Measurements from ENCODE around the gene NAB2.

Gene NAB2

GRCh38 chr12:57131896-57132744 lies 43.2 kb downstream of the NAB2 start:
- no peak for DNase-seq (ENCODE audit: low spot score)

DNA sequence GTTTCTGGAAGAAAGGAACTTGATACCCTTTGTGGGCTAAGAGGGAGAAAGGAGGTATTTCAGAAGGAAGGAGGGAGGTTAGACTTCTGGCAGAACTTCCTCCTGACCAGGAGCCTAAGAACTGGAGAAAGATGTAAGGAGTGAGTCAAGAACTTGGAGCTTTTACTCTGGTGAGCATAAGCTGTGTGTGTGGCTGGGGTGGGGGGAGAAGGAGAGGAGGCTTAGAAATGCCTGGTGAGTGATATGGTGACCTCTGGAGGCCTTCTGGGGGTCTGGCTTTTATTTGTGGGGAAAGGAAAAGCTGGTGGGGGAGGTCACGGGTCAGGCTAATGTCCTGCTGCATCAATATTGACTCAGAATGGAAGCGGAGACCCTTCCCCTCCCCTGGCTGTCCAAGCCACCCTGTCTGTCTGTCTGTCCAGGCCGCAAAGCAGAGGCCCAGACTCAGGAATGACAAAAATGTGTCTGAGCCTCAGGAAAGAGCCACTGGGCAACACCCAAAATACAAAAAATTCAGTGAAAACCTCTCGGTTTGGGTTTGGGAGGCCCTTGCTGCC lies 44.2 kb downstream of the NAB2 start:
- no peak for DNase-seq (ENCODE audit: low spot score)

- peak; percentile 65 for DNase-seq (ENCODE audit: low spot score)
These were observed 45.0 kb downstream of the NAB2 start for GRCh38 chr12:57133916-57134315.

GRCh38 chr12:57134949-57135348 lies 46.0 kb downstream of the NAB2 start:
- DNase-seq (ENCODE audit: low spot score) = no peak

DNA sequence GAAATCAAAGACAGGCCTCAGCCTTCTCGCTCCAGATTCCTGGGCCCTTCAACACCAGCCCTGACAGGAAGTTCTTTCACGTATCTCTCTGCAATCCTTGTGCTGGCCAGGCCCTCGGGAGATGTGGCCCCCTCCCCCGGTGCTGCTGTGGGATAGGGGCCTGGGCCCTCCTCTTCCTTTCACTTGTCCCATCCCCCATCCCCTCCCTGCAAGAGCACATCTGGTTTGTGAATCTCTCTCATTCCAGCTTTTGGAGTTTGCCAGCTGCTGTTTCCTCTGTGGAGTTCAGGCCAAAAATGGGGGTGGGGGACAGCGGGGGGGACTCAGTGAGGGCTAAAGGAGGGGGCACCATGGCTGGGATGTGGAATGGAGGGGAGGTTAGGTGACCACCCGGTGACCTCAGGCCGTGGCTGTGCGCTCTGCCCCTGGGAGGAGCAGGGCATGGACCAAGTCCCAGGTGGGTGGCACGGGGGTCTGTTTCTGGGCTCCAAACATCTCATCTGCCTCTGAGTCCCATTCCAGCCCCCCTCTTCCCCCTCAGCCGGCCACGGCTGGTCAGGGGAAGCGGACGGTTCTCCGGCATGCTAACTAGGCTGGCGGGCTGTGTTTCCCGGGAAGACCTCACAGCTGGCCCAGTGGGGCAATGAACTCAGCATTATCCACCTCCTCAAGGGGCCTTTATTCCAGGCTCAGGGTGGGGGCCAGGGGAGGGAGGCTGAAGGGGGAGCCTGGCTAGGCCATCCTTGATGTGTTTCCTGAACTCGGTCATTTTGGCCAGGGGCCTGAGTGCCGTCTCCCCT lies 46.8 kb downstream of the NAB2 start:
- DNase-seq (ENCODE audit: low spot score) = peak; percentile 85

DNA sequence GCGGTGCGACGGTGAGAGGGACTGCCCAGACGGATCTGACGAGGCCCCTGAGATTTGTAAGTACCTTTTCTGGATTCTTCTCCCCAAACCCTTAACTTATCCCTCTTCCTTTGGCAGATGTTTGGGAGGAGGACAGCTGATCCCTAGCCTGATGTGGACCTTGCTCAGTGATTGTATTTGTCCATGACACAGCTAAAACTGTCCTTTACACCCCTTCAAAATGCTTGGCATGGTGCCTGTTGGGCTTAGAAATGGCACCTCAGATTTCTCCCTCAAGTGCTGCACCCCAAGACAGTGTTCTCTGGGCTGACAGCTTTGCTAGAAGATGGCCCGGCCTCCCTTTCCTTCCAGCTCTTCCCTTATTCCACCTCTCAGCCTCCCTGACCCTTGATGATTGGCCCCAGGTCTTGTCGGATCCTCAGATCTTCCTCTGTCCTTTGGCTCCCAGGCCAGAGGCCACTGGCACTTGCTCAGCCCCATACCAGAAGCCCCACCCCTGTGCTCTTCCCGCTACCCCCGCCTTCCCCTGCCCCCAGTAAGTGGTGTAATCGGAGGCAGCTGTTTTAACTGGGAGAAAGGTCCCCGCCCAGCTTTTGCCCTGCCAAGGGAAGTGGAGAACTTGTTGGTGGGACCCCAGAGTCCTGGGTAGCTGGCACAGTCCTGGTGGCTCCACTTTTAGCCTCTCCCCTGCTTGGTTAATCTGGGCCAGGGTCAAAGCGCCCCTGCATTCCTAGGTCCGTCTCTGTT lies 49.8 kb downstream of the NAB2 start:
- peak; percentile 26 for DNase-seq (ENCODE audit: low spot score)

DNA sequence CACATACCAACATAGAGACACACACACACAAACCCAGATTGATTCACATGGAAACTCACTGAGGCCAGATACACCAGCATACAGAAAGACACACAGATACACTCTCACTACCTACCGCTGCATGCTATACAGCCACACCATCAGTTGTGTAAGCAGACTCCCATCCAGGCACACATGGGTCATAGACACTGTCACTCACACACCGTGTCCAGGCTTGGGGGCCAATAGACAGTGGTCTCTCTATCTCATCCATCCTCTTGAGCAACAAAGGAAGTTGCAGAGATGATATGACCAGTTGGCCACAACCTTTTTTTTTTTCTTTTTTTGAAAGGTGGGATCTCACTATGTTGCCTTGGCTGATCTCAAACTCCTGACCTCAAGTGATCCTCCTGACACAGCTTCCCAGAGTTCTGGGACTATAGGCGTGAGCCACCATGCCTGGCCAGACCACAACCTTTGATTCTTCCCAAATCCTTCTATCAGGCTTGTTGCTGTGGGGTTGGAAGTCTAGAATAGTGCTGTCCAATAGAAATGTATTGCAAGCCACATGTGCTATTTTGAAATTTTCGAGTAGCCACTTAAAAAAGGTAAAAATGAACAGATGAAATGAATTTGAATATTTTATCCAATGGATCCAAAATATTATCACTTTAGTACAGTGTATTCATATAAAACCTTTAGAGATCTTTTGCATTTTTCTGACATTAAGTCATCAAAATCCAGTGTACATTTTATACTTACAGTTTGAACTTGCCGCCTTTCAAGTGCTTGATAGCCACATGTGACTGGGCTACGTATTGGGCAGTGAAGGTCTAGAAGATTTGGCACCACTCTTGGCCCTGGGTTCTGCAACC lies 51.1 kb downstream of the NAB2 start:
- DNase-seq (ENCODE audit: low spot score) = no peak

GRCh38 chr12:57141249-57141648 lies 52.3 kb downstream of the NAB2 start:
- no peak for DNase-seq (ENCODE audit: low spot score)

- no peak for DNase-seq (ENCODE audit: low spot score)
These were observed 53.2 kb downstream of the NAB2 start for GRCh38 chr12:57142121-57142520.

DNA sequence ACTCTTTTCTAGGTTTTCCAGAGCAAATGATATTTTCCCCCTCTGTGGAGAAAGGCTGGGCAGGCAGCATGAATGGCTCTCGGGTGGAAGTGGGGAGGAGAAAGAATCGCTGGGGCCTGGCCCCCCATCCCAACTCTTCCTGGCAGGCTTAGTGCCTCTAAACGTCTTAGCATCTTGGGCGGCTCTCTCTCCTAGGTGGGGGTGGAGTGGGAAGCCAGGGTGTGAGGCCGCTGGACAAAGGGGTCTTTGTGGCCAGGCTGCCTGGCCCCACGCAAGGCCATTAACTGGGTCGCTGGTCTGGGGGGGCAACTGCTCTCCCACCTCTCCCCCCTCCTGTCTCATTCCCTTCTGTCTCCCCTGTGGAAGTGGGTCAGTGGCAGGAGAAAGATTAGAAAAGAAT lies 53.8 kb downstream of the NAB2 start:
- DNase-seq (ENCODE audit: low spot score) = peak; percentile 69

DNA sequence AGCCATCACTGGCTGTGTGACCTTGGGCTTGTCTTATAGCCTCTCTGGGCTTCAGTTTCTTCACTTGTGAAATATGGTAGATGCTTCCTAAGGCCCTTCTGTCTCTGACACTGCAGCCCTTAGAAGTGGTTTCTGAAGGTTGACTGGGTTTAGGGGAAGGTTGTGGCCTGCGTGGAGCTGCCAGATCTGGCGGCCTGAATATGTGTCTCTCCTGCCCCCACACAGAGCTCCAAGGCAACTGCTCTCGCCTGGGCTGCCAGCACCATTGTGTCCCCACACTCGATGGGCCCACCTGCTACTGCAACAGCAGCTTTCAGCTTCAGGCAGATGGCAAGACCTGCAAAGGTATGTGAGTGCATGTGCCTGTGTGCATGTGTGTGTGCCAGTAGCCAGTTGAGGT lies 54.5 kb downstream of the NAB2 start:
- no peak for DNase-seq (ENCODE audit: low spot score)

All from Ammon's horn (tissue), 1 donor.